ENCODE results near the gene NDUFS6.
"Not testable (repeated sequence)": the region's sequence is repeated elsewhere in the genome, so short reads cannot be mapped to it uniquely, and the experiment has no call there.

NDUFS6 gene

DNA sequence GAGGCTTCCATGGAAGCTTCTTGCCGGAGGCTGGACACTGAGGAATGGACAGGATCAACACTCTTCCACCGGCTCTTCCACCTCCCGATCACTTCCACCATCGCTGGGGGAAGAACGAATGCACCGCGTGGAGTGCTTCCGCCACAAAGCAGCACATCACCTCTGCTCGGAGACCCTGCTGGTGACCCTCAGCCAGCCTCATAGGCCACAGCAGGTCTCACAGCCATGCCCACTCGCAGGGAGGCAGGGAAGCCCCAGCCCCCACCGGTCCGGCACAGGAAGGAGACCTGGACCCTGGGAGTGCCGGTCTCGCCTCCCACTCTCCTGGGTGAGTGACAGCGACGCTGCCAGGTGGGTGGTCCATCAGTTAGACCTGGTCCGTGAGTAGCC is 6.3 kb upstream of the NDUFS6 start:
- H3K36me3 Mint-ChIP-seq (ENCODE audit: low read depth) = peaks cover 33% of the 10 kb centered on the region
- no peaks in the 10 kb centered on the region for H3K9me3 Mint-ChIP-seq
- no peaks in the 10 kb centered on the region for H3K27me3 Mint-ChIP-seq (ENCODE audit: low read depth)
- peak overlapping the region; percentile 53 for H3K27ac Mint-ChIP-seq
- H3K4me3 Mint-ChIP-seq = no peak overlapping the region
- peaks cover 58% of the 10 kb centered on the region for H3K4me1 Mint-ChIP-seq (ENCODE audit: low read depth)

DNA sequence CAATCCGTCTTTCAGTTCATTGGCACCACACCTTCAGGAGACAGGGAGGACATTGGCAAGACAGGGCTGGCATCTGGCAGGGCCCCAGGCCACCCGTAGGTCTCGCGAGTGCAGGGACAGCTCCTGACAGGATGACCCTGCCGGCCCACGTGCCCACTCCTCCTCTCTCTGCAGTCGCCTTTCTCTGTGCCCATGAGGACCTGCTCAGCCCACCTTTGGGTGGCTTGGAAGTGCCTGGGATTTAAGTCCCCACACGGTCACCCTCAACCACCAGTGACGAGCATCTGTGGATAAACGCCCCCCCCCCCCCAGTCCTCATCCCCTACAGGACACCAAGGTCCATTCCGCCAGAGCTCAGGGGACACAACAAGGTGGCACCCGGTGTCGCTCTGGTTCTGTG is 5.7 kb upstream of the NDUFS6 start:
- H3K27me3 Mint-ChIP-seq (ENCODE audit: low read depth) = no peaks in the 10 kb centered on the region
- peaks cover 33% of the 10 kb centered on the region for H3K36me3 Mint-ChIP-seq (ENCODE audit: low read depth)
- peak overlapping the region; percentile 53 for H3K27ac Mint-ChIP-seq
- H3K9me3 Mint-ChIP-seq = no peaks in the 10 kb centered on the region
- H3K4me1 Mint-ChIP-seq (ENCODE audit: low read depth) = peaks cover 53% of the 10 kb centered on the region
- no peak overlapping the region for H3K4me3 Mint-ChIP-seq

DNA sequence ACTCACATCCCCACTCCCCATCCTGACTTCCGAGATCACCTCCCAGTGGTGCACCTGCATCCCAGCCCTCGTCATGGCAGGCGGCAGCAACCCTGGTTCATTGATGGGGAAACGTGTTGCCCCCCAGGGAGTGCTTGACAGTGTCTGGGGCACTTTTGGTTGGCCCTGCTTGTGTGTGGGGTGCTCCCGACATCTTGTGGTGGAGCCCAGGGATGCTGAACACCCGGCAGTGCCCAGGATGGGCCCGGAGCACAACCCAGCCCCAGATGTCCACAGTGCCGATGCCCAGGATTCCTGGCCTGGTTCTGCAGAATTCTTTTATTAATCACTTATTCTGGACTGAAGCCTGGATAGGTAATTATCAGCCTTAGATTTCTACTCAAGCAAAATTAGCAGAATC is 5.3 kb upstream of the NDUFS6 start:
- peaks cover 50% of the 10 kb centered on the region for H3K4me1 Mint-ChIP-seq (ENCODE audit: low read depth)
- H3K27me3 Mint-ChIP-seq (ENCODE audit: low read depth) = no peaks in the 10 kb centered on the region
- no peak overlapping the region for H3K27ac Mint-ChIP-seq
- H3K9me3 Mint-ChIP-seq = no peaks in the 10 kb centered on the region
- H3K4me3 Mint-ChIP-seq = no peak overlapping the region
- peaks cover 33% of the 10 kb centered on the region for H3K36me3 Mint-ChIP-seq (ENCODE audit: low read depth)

DNA sequence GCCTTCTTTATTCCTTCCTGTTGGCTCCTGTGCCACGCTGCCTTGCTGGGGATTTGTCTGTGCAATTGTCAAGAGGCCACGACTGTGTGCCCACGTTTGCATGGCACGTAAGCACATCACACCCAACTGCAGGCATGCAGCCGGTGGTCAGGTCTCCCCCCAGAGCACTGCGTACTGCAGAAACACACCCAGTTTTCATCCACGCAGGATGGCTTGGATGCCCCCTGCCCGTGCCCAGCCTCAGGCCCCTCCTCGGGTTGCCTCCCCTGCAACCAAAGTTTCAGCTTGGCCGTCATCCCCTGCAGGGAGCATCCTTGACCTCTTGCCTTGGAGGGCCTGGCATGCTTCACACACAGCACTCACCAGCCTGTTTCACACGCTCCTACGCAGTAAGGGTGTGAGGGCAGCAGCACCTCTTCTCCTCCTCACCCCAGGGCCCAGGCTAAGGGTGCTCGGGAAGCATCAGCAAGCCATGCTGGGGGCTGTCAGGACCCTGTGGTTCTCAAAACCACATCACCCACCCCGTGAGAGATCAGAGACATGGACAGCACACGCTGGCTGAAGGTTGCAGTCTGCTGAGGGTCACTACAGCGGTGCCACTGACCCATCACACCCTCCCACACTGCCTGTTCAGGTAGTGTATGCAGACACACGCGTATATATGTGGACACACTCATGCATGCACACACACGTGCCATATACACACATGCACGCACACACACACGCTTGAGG is 4.7 kb upstream of the NDUFS6 start:
- H3K27ac Mint-ChIP-seq = no peak overlapping the region
- H3K27me3 Mint-ChIP-seq (ENCODE audit: low read depth) = no peaks in the 10 kb centered on the region
- no peaks in the 10 kb centered on the region for H3K9me3 Mint-ChIP-seq
- H3K36me3 Mint-ChIP-seq (ENCODE audit: low read depth) = peaks cover 33% of the 10 kb centered on the region
- H3K4me1 Mint-ChIP-seq (ENCODE audit: low read depth) = peaks cover 46% of the 10 kb centered on the region
- H3K4me3 Mint-ChIP-seq = no peak overlapping the region

DNA sequence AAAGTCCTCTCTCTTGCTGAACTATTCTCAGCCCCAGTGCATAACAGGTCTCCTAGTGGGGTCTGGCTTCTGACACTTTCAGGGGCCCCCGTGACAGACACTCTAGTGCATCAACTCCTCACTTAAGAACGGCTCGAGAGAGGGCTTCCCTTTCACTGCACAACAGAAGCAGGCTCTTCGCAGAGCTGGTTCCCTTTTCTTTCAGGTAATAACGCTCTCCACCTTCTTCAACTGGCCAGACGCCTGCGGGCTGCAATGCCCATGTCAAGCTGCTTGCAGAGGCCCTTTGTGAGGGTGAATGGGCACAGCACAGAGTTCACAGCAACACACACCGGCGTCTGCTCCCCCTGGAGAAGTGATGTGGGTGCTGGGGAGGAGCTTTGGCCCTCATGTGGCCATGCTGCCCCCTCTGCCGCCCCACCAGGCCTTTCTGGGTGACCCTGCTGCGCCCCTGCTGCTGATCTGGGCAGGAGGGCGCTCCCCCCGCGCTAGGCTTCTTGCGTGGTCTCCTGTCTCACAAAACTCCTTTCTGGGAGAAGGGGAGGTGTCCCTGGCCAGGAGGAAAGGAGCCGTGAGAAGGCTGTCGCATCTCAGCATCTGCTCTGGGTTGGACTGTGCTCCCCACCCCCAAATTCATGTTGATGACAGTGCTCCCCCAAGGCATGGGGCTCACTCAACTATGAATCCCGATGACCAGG is 4.0 kb upstream of the NDUFS6 start:
- Mint-ChIP-seq H3K36me3 (ENCODE audit: low read depth) (peaks cover 34% of the 10 kb centered on the region), H3K4me3 (no peak overlapping the region), H3K9me3 (no peaks in the 10 kb centered on the region), H3K27me3 (ENCODE audit: low read depth) (no peaks in the 10 kb centered on the region), H3K27ac (no peak overlapping the region), H3K4me1 (ENCODE audit: low read depth) (peaks cover 44% of the 10 kb centered on the region)

DNA sequence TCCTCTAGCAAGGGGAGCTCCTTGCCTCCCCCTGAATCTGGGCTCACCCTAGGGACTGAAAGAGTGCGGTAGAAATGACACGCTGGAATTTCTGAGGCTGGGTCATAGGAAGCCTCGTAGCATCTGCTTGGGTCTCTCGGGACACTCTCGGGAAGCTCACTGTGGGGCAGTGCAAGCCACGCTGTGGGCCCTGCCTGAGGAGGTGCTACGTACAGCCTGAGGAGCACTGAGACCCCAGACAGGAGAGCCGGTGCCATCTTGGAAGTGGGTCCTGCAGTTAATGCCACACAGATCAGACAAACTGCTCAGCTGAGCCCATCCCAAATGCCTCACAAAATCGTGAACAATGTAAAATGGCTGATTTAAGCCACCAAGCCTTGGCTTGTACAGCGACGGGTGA is 3.4 kb upstream of the NDUFS6 start:
- Mint-ChIP-seq H3K4me1 (ENCODE audit: low read depth) (peaks cover 40% of the 10 kb centered on the region), H3K36me3 (ENCODE audit: low read depth) (peaks cover 35% of the 10 kb centered on the region), H3K27ac (no peak overlapping the region), H3K27me3 (ENCODE audit: low read depth) (no peaks in the 10 kb centered on the region), H3K9me3 (no peaks in the 10 kb centered on the region), H3K4me3 (peak overlapping the region; percentile 42)

DNA sequence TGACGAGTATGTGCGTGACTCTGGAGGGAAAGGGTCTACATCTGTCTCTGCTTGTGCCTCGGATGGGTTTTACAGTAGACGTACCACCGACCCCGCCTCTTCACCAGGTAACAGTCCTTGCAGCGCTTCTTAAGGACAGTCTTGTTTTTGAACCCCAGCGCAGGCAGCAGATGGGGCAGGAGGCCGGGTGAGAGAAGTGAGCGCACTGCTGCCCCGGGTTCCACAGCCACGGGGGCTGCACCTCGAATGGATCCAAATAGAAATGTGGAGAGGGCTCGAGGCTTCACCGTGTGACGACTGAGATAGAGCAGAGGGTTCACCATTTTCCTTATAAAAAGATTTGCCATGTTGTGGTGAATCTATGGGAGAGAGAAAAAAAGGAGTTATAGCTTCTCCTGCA is 2.6 kb upstream of the NDUFS6 start:
- not testable (repeated sequence) for H3K27me3 Mint-ChIP-seq (ENCODE audit: low read depth); H3K9me3 Mint-ChIP-seq
- Mint-ChIP-seq H3K4me3 (peak overlapping the region; percentile 81), H3K4me1 (ENCODE audit: low read depth) (peaks cover 39% of the 10 kb centered on the region), H3K27ac (peak overlapping the region; percentile 73), H3K36me3 (ENCODE audit: low read depth) (peaks cover 39% of the 10 kb centered on the region)

DNA sequence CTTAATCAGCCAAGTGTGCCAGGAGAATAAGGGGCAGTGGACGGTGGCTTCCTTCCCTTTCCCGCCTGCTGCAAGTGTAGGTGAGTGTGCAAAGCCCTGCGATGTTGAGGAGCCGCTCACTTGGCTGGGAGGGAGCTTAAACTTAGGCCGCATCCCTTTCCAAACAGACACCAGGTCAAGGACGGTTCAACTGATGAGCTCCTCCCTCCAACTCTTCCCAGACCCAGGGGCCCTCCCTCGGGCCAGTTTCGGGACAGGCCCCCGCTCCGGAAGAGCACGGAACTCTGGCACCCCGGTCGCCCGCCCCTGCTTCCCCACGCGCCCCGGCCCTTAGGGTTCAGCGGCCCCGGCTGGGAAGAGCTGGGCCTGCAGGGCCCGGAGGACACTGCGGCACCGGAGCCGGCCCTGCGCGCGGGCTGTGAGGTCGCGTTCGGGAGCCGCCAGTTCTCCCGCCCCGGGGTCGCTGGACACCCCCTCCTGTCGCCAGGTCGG is 2.1 kb upstream of the NDUFS6 start:
- H3K4me3 Mint-ChIP-seq = peak overlapping the region; percentile 81
- H3K27me3 Mint-ChIP-seq (ENCODE audit: low read depth) = no peaks in the 10 kb centered on the region
- H3K9me3 Mint-ChIP-seq = no peaks in the 10 kb centered on the region
- peaks cover 39% of the 10 kb centered on the region for H3K4me1 Mint-ChIP-seq (ENCODE audit: low read depth)
- peak overlapping the region; percentile 73 for H3K27ac Mint-ChIP-seq
- H3K36me3 Mint-ChIP-seq (ENCODE audit: low read depth) = peaks cover 45% of the 10 kb centered on the region

DNA sequence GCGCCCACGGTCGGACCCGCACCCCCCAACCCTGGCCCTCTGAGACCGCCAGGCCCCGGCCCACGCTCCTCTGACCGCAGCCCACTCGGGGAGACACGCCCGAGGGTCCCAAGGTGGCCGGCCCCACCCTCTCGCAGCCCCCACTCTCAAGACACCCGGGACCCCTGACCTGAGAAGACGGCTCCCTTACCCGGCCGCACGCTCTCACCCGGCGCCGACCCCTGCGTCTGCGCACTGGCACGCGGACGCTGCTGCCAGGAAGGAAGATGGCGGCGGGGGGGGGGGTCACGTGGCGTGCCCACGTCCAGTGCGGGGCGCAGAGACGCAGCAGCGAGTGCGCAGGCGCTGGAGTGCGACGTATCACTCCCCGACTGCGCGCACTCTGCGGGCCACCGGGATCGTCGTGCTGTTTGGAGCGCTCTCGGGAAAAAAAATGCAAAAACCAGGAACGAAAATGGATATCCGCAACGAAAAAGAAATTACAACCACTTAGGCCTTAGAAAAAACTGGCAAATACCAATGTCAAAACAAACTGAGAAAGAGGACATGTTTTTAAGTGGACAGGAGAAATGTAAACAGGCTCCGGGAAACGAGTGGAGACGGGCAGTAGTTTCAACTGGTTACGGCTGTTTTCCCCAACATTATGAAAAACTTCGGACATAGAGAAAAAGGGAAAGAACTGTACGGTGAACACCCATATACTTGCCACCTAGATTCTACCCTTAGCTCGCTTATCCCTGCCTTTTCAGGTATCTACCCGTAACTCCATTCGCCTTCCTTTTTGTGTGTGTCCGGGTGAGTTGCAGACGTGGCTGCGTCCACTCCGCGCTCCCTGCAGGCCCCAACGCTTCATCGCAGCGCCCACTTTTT is 1.4 kb upstream of the NDUFS6 start, which contains the start of gene MRPL36:
MRPL36 (minus strand) TSS at position 236 of the 870 bp plus-strand sequence. CDS start 902 bp downstream, outside the sequence.
- peak within 1 kb of the TSS; percentile 99 for H3K27ac Mint-ChIP-seq
- H3K4me1 Mint-ChIP-seq (ENCODE audit: low read depth) = peaks cover 37% of the 10 kb centered on the region
- H3K27me3 Mint-ChIP-seq (ENCODE audit: low read depth) = no peaks in the 10 kb centered on the region
- peak within 1 kb of the TSS; percentile 98 for H3K4me3 Mint-ChIP-seq
- H3K9me3 Mint-ChIP-seq = no peaks in the 10 kb centered on the region
- H3K36me3 Mint-ChIP-seq (ENCODE audit: low read depth) = peaks cover 49% of the 10 kb centered on the region

DNA sequence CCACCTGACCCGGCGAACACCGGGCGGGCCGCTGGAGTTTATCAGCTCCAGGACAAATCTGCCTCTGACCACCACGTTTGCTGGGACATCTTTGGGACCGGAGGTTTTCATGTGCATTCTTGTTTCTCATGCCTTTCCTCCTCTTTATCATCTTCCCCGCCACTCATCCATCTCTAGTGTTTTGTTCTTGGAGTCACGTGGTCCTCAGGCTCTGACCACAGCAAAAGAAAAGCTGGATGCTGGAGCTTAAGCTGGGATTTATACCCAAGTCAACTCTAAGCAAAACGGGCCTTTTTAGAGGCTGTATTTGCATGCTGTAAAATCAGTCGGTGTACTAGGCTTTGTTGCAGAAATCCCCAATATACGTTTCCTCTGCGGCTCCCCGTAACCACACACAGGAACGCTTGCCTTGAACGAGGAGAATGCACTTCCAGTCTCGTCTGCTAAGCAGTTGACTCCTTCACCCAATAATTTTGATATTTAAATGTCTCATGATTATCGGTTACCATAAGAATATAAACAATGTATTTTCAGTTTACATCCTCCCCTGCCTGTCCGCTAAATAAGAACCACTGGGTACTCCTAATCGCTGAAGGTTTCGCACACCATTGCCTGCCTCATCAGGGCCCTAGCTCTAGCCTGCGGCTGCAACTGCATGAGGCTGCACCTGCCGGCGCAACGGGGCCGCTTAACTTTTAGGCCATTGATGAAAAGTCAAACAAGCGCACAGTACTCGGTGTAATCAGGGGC is 560 bp upstream of the NDUFS6 start:
- Mint-ChIP-seq H3K4me3 (peak overlapping the region; percentile 98), H3K4me1 (ENCODE audit: low read depth) (peaks cover 34% of the 10 kb centered on the region), H3K36me3 (ENCODE audit: low read depth) (peaks cover 45% of the 10 kb centered on the region), H3K27me3 (ENCODE audit: low read depth) (no peaks in the 10 kb centered on the region), H3K9me3 (no peaks in the 10 kb centered on the region), H3K27ac (peak overlapping the region; percentile 99)

DNA sequence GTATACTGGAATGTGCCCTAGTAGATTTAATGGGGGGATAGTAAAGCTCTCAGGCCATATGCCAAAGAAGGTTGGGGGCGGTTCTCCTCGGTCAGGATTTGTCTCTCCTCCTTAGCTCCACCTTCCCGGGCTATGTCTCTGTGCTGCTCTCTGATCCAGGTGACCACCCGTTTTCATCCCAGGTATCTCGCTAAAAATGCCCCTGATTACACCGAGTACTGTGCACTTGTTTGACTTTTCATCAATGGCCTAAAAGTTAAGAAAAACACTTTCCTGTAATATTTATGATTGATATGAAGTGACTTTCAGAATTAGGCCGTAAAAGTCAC is 724 bp downstream of the NDUFS6 start:
- H3K4me3 Mint-ChIP-seq = peak overlapping the region; percentile 98
- H3K36me3 Mint-ChIP-seq (ENCODE audit: low read depth) = peaks cover 44% of the 10 kb centered on the region
- no peaks in the 10 kb centered on the region for H3K9me3 Mint-ChIP-seq
- no peaks in the 10 kb centered on the region for H3K27me3 Mint-ChIP-seq (ENCODE audit: low read depth)
- peak overlapping the region; percentile 73 for H3K27ac Mint-ChIP-seq
- H3K4me1 Mint-ChIP-seq (ENCODE audit: low read depth) = peaks cover 29% of the 10 kb centered on the region

DNA sequence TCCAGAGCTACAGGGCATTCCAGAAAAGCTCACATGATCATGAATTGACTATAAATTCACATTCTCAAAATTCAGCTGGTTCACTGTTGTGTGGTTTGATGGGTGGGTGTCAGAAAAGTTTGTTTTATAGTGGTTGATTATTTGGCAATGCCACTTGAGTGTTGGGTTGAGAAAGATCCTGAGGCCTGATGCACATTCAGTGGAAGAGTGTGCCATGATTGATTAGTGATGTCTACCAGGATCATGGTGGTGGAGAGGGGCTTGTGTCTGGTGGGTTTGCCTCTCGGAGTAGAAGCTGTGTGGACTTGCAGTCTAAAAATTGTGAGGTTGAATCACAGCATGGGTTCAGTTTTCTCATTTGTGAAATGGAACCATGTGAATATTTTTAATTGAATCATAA is 2.0 kb downstream of the NDUFS6 start:
- Mint-ChIP-seq H3K4me3 (peak overlapping the region; percentile 72), H3K27ac (peak overlapping the region; percentile 41), H3K4me1 (ENCODE audit: low read depth) (peaks cover 30% of the 10 kb centered on the region), H3K27me3 (ENCODE audit: low read depth) (no peaks in the 10 kb centered on the region), H3K9me3 (no peaks in the 10 kb centered on the region), H3K36me3 (ENCODE audit: low read depth) (peaks cover 45% of the 10 kb centered on the region)

DNA sequence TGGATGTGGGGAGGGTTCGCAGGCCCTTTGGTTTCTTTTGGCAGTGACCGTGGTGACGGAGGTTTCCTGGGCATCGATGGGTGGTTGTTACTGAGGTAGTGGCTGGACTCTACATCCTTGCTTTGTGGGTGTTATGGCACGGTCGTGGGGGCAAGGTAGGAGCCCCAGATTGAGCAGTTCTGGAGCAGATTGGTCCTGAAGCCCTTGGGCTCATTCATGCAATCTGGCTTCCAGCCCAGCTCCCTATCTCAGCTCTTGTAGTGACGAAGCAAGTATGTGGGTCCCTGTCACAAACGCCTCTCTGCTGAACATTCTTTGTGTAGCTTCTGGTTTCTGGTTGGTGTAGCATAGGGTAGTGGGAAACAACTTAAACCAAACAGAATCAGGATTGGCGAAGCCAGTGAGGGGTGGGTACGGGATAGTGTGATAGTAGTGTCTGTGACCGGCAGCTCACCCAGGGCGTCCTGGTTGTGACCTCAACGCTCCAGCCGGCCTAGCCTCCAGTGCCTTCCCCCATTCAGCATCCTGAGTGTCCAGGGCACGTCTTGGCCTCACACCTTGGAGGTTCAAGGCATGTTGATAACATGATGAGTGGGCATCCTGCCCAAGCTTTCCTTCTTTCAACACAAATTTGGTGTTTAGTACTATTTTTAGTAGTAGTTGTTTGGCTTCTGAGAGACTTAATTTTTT is 2.9 kb downstream of the NDUFS6 start:
- H3K9me3 Mint-ChIP-seq = no peaks in the 10 kb centered on the region
- H3K27ac Mint-ChIP-seq = no peak overlapping the region
- no peak overlapping the region for H3K4me3 Mint-ChIP-seq
- H3K36me3 Mint-ChIP-seq (ENCODE audit: low read depth) = peaks cover 37% of the 10 kb centered on the region
- peaks cover 25% of the 10 kb centered on the region for H3K4me1 Mint-ChIP-seq (ENCODE audit: low read depth)
- no peaks in the 10 kb centered on the region for H3K27me3 Mint-ChIP-seq (ENCODE audit: low read depth)

Data from T-helper 1 cell treated with Interleukin-12 subunit alpha and Interleukin-12 subunit beta and Interleukin-4 antibody, amounts not matched to agents 30 μg/mL and 1 μg/mL, for 36 hours (primary cell).